HUES64 (cell line): Measurements from ENCODE around the gene AXDND1.
"Not testable (repeated sequence)": the region's sequence is repeated elsewhere in the genome, so short reads cannot be mapped to it uniquely, and the experiment has no call there.

Experiments
- H3K27ac ChIP-seq: 2 replicates; pipeline ENCODE4 v1.7.0; 2013; ENCODE audit warnings: low read depth, low read length, inconsistent platforms
- H3K27me3 ChIP-seq: 2 replicates; pipeline ENCODE4 v1.6.1; 2013; ENCODE audit warnings: mild to moderate bottlenecking, low read length; ENCODE audit not compliant: insufficient read depth
- H3K36me3 ChIP-seq: 2 replicates; pipeline ENCODE4 v1.6.1; 2013; ENCODE audit warnings: mild to moderate bottlenecking, low read length; ENCODE audit not compliant: insufficient read depth
- H3K4me1 ChIP-seq: 2 replicates; pipeline ENCODE4 v1.6.1; 2013; ENCODE audit warnings: mild to moderate bottlenecking, low read length, moderate library complexity; ENCODE audit not compliant: insufficient read depth
- H3K4me3 ChIP-seq: 2 replicates; pipeline ENCODE4 v1.5.1; 2013; ENCODE audit warnings: mild to moderate bottlenecking, low read length, moderate library complexity
- H3K9ac ChIP-seq: 2 replicates; pipeline ENCODE4 v1.6.1; 2013; ENCODE audit warnings: mild to moderate bottlenecking, low read depth, low read length
- H3K9me3 ChIP-seq: 2 replicates; pipeline ENCODE4 v1.6.1; 2013; ENCODE audit warnings: low read depth, low read length; ENCODE audit not compliant: insufficient read depth
- WGBS: fragments of 150-250, 120-280 bp; methylation state at CpG from one replicate; pipeline ENCODE4 v1.1.7; 2013; ENCODE audit warnings: missing lambda C conversion rate; 5-methylcytosine and 5-hydroxymethylcytosine counted together

The AXDND1 gene

DNA sequence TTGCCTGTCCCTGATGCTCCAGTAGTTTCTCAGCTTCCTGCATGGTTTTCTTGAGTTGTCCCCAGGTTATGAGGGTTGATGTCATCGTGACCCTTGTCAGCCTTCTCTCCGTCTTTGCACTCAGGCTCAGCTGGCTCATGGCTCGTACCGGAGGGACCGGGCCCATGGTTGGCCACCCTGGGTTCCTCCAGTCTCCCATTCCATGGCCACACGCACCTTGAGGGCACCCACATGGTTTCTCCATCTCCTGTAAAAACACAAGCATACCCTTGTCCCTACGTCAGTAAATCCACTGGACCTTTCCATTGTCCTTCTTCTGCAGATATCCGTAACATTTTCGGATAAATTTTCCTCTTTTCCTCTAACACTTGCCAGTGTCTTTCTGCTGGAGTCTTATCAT is 73.9 kb downstream of the AXDND1 start:
- not testable (repeated sequence) for H3K9me3 ChIP-seq, H3K27me3 ChIP-seq, H3K36me3 ChIP-seq, H3K9ac ChIP-seq, H3K4me1 ChIP-seq, H3K4me3 ChIP-seq, H3K27ac ChIP-seq
- 96% methylated on average over 9 of the region's 9 CpGs for WGBS

DNA sequence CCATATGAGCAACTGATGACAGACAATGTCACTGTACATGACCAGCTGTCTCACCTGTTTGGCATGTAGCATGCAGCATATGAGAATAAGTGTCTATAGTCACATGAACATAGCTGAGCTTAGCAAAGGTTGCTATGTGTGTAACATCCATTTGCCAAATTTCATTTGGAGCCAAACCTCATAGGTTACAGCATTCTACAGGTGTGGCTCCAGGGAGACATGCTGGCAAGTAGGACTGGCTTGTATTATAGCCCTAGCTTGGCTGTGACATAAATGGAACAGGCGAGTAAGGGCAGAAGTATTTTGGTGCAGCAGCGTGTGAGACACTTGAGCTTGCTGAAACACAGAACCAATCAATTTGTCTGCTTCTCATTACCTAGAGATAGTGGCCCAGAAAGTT is 74.5 kb downstream of the AXDND1 start:
- not testable (repeated sequence) for H3K9me3 ChIP-seq, H3K9ac ChIP-seq, H3K36me3 ChIP-seq, H3K4me1 ChIP-seq, H3K27me3 ChIP-seq, H3K27ac ChIP-seq, H3K4me3 ChIP-seq
- WGBS: 94% methylated on average over 2 of the region's 2 CpGs

DNA sequence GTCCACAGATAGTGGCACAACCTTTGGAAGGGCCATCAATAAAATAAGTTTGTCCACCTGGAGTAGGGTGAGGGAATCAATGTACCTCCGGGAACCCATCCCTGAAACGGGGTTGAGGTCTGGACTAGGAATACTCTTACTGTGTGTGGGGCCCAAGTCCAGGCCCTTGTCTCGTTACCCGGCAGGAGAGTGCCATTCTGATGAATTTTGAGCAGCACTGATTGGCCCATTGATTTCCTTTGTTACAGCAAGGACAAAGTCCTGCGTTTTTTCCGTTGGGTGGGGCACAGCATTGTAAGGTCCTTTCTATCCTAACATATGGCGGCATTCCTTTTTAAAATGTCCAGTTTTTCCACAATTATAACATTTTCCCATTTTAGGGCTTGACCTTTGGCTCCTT is 75.2 kb downstream of the AXDND1 start:
- no peak overlapping the region for H3K4me3 ChIP-seq
- 91% methylated on average over 7 of the region's 7 CpGs for WGBS
- H3K36me3 ChIP-seq: no peaks in the 10 kb centered on the region
- H3K9me3 ChIP-seq: no peaks in the 10 kb centered on the region
- no peaks in the 10 kb centered on the region for H3K27me3 ChIP-seq
- H3K4me1 ChIP-seq: no peaks in the 10 kb centered on the region
- H3K9ac ChIP-seq: no peak overlapping the region
- no peak overlapping the region for H3K27ac ChIP-seq

DNA sequence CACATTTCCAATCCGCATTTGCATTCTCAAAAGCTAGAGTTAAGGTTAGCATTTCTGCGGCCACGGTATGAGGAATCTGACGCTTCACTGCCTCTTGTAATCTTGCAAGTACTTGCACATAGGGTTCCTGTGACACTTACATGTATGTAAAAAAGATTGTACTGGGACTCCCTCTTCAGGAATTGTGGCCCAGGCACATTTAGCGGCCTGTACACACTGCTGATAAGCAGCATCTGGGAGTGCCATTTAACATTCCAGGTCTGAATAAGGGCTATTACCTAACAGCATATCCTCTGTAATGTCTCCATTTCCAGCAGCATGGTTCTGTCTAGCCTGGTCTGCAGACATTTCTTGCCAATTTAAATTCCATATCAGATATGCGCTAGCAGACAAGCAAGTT is 75.7 kb downstream of the AXDND1 start:
- no peaks in the 10 kb centered on the region for H3K27me3 ChIP-seq
- H3K9me3 ChIP-seq: no peaks in the 10 kb centered on the region
- no peaks in the 10 kb centered on the region for H3K36me3 ChIP-seq
- H3K9ac ChIP-seq: no peak overlapping the region
- H3K27ac ChIP-seq: no peak overlapping the region
- H3K4me1 ChIP-seq: no peaks in the 10 kb centered on the region
- WGBS: 80% methylated on average over 6 of the region's 6 CpGs
- H3K4me3 ChIP-seq: no peak overlapping the region

DNA sequence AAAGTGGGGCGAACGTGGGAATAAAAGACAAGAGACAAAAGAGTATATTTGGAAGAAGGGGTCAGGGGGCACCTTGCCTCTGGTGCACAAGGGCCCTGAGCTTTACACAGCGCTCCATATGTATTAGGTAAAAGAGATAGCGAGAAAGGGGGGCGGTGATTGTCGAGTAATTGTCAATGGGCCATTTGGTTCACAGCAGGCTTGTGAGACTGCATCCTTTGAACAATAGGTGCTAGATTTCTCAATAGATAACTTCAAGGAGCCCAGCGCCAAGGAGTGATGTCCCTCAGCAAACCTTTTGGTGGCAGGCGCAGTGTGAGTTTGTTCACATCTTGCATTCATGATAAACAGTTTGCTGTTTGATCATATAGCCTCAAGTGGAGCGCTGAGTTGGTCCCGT is 77.1 kb downstream of the AXDND1 start:
- 78% methylated on average over 10 of the region's 10 CpGs for WGBS
- H3K9me3 ChIP-seq, H3K27me3 ChIP-seq, H3K36me3 ChIP-seq, H3K4me1 ChIP-seq, H3K4me3 ChIP-seq, H3K9ac ChIP-seq, H3K27ac ChIP-seq: not testable (repeated sequence)

DNA sequence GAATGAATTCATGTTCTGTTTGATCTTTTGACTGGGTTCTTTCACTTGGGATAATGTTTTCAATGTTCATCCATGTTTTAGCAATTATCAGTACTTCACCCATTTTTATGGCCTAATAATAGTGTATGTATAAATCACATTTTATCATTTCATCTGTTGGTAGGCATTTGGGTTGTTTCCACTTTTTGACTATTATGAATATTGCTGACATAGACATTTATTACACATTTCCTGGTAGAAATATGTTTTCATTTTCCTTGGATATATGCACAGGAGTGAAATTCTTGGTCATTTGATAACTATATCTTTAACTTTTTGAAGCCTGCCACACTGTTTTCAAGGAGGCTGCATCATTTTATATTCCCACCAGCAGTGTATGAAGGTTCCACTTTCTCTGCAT is 79.8 kb downstream of the AXDND1 start:
- no peak overlapping the region for H3K27ac ChIP-seq
- no peaks in the 10 kb centered on the region for H3K27me3 ChIP-seq
- H3K4me1 ChIP-seq: no peaks in the 10 kb centered on the region
- no peaks in the 10 kb centered on the region for H3K36me3 ChIP-seq
- no peak overlapping the region for H3K9ac ChIP-seq
- H3K4me3 ChIP-seq: no peak overlapping the region
- H3K9me3 ChIP-seq: no peaks in the 10 kb centered on the region

DNA sequence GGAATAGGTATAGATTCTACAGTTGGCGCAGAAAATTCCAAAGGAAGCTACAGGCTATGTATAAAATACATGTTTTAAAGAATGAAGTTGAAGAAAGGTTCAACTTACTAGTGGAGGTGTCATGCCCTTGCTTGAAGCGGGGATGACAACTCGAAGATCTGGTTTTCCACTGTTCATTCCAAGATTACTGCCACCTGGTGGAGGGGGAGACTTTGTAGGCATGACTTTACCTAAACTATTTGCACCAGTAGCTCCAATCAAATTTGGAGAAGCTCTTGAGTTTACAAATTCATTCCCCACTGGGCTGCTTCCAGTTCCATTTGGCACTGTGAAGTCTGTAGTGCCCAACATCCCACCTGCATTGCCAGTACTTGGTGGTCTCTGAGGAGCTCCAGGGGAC is 81.7 kb downstream of the AXDND1 start:
- Histone ChIP-seq H3K27me3 (no peaks in the 10 kb centered on the region), H3K27ac (no peak overlapping the region), H3K4me1 (no peaks in the 10 kb centered on the region), H3K9ac (no peak overlapping the region), H3K9me3 (no peaks in the 10 kb centered on the region), H3K4me3 (no peak overlapping the region), H3K36me3 (no peaks in the 10 kb centered on the region)
- WGBS: 81% methylated on average over 3 of the region's 3 CpGs

DNA sequence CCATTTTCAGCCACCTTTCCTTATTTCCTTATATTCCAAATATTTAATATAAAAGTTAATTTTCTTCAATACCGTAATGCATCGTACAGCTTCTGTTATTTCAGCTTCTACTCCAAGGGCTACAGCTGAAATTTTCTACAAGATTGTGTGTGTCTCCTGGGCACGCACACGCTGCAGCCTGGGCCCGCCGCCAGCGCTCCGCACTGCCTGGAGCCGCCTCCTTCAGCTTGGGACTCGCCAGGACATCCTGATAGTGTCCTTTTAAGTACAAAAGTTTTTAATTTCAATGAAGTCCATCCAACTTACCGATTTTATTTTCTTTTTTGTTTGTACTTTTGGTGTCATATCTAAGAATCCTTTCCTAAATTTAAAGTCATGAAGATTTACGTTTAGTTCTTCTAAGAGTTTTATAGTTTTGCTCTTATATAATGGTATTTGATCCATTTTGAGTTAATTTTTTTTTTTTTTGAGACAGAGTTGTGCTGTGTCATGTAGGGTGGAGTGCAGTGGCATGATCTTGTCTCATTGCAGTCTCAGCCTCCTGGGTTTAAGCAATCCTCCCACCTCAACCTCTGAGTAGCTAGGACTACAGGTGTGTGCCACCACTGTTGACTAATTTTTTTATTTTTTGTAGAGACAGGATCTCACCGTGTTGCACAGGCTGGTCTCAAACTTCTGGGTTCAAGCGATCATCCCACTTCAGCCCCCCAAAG is 82.8 kb downstream of the AXDND1 start:
- Histone ChIP-seq H3K27me3 (no peaks in the 10 kb centered on the region), H3K9ac (no peak overlapping the region), H3K4me1 (no peaks in the 10 kb centered on the region), H3K9me3 (no peaks in the 10 kb centered on the region), H3K27ac (no peak overlapping the region), H3K4me3 (no peak overlapping the region), H3K36me3 (no peaks in the 10 kb centered on the region)
- 94% methylated on average over 13 of the region's 14 CpGs for WGBS

DNA sequence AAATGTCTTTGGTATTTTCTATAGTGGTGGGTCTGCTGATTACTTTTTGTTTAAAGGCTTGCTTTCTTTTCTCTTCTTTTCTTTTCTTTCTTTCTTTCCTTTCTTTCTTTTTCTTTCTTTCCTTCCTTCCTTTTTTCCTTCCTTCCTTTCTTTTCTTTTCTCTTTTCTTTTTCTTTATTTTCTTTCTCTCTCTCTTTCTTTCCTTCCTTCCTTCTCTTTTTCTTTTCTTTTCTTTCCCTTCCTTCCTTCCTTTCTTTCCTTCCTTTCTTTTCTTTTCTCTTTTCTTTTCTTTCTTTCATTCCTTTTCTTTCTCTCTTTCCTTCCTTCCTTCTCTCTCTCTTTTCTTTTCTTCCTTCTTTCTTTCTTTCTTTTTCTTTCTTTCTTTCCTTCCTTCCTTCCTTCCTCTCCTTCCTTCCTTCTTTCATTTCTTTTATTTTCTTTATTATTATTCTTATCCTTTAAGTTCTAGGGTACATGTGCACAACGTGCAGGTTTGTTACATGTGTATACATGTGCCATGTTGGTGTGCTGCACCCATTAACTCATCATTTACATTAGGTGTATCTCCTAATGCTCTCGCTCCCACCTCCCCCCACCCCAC is 93.9 kb downstream of the AXDND1 start:
- not testable (repeated sequence) for H3K4me1 ChIP-seq, H3K27me3 ChIP-seq, H3K4me3 ChIP-seq, H3K9me3 ChIP-seq, H3K9ac ChIP-seq, H3K36me3 ChIP-seq, H3K27ac ChIP-seq
- WGBS: 100% methylated on average over 1 of the region's 2 CpGs

DNA sequence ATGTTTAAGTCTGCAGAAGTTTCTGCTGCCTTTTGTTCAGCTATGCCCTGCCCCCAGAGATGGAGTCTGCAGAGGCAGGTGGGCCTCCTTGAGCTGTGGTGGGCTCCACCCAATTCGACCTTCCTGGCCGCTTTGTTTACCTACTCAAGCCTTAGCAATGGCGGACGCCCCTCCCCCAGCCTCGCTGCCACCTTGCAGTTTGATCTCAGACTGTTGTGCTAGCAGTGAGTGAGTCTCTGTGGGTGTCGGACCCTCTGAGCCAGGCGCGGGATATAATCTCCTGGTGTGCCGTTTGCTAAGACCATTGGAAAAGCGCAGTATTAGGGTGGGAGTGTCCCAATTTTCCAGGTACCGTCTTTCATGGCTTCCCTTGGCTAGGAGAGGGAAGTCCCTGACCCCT is 99.9 kb downstream of the AXDND1 start:
- not testable (repeated sequence) for H3K27me3 ChIP-seq, H3K9ac ChIP-seq, H3K27ac ChIP-seq, H3K36me3 ChIP-seq, H3K4me3 ChIP-seq, H3K4me1 ChIP-seq
- 94% methylated on average over 11 of the region's 11 CpGs for WGBS
- H3K9me3 ChIP-seq: peaks cover 30% of the 10 kb centered on the region

DNA sequence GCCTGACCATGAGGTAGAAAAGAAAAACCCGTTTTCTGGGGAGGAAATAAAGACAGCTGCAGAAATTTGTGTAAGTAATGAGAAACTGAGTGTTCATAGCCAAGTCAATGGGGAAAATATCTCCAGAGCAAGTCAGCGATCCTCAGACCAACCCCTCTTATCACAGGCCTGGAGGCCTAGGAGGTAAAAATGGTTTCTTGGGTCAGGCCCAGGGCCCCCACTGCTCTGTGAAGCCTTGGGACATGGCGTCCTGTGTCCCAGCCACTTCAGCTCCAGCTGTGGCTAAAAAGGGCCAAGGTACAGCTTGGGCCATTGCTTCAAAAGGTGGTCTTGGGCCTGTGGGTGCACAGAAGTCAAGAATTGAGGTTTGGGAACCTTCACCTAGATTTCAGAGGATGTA is 108.9 kb downstream of the AXDND1 start:
- 92% methylated on average over 3 of the region's 3 CpGs for WGBS
- H3K9ac ChIP-seq: no peak overlapping the region
- H3K27me3 ChIP-seq: no peaks in the 10 kb centered on the region
- H3K9me3 ChIP-seq: peaks cover 44% of the 10 kb centered on the region
- no peak overlapping the region for H3K4me3 ChIP-seq
- H3K4me1 ChIP-seq: no peaks in the 10 kb centered on the region
- no peaks in the 10 kb centered on the region for H3K36me3 ChIP-seq
- no peak overlapping the region for H3K27ac ChIP-seq

DNA sequence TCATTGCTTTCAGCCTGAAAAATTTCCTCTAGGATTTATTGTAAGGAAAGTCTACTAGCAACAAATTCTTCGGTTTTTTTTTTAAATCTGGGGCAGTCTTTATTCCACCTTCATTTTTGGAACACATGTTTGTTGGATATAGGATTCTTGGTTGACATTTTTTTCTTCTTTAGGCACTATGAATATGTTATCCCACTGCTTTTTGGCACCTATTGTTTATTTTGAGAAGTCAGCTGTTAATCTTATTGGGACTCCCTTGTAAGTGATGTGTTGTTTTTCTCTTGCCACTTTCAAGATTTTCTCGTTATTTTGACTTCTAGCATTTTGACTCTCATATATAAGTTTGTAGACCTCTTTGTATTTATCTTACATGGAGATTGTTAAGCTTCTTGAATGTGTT is 110.7 kb downstream of the AXDND1 start:
- no peaks in the 10 kb centered on the region for H3K36me3 ChIP-seq
- no peak overlapping the region for H3K27ac ChIP-seq
- H3K9ac ChIP-seq: no peak overlapping the region
- WGBS: no CpG with 5 or more reads among the region's 2 CpGs
- H3K27me3 ChIP-seq: no peaks in the 10 kb centered on the region
- no peak overlapping the region for H3K4me3 ChIP-seq
- no peaks in the 10 kb centered on the region for H3K4me1 ChIP-seq
- H3K9me3 ChIP-seq: peaks cover 48% of the 10 kb centered on the region
